ENCODE measurements around the gene EFCAB9.
A peak's percentile ranks its signal among the peaks of the same experiment; 100 is the strongest.

Gene EFCAB9

DNA sequence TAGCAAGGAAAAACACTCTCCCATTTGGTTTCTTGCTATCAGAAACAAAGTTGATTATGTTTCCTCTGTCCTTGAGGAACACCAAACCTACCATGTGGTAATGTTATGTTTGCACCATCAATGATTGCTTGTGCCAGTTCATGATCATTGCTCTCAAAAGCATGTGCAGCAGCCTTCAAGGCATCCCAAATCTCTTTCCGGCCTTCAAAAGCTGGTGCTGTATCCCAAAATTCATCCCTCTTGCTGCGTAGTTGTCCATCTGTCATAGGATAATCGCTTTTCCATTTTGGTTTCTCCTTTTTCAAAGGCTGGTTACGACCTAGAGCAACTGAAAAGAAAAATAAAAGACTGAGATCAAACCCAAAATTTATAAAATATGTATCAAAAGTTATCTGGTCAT lies 40.1 kb downstream of the EFCAB9 start:
- FAIRE-seq, result peak; percentile 59
- no peak for DNase-seq (ENCODE audit: insufficient read length, low spot score)

DNA sequence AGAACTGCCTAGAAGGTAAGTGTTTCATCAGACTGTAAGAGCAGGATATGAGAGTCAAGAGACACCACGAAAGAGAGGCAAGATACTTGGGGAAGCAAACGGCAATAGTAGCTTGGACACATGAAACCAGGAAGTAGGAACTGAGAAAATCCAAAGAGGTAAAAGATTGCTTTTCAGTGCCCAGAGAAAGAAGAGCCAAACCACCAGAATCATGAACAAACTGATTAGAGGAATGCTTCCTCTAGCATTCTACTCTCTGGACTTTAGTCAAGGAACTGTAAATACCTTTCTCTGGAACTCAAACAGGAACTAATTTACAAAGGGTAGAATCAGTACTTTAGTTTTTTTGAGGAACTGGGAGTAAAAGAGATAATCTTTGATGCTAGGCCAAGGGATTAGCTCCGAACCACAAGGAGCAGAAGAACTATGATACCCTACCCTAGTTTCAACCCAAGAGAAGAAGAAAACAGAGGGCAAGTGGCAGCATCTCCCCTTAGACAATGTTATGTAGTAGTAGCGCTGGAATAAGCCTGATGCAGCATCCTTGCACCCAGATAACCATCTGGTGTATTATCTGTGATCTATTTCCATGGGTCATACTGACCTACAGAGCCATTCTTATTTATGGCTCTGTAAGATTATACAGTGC lies 41.3 kb downstream of the EFCAB9 start:
- peak; percentile 89 for FAIRE-seq
- peak; percentile 12 for DNase-seq (ENCODE audit: insufficient read length, low spot score)

DNA sequence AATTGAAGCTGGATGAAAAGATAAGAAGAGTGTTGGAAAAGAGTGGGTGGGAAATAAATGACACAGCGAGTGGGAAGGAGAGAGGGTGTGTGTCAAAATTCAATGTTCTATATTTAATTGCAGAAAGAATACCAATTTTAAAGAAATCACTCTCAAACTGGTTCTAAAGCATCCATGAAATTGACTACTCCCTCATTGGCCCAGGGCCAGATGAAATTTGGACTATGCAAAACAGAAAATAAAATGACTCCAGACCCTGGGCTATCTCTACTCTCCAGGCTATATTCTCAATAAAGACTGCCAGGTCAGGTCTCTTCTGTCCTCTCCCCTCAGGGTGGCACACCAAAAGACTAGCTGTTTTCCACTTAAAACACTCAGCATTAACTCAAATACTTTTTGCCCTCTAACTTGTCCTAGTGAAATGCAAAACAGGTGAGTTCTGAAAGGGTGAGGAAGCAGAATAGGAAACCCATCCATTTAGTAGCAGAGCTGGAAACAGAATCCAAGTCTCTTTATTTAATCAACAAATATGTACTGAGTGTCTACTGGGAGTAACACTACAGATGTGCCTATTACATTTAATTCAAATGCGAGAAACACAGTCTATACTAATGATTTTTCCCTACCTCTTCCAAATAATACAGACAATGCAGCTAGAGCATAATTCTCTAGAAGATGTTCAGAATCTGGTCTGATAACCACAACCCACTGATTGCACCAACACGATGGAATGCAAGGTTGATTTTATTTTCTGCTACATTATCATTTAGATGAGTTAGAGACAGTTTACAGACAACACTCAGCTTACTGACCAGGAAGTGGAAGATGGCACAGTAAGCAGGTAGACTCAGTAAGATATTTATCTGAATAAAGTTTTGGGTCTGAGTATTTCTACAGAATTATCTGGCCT lies 42.1 kb downstream of the EFCAB9 start:
- no peak for FAIRE-seq

DNA sequence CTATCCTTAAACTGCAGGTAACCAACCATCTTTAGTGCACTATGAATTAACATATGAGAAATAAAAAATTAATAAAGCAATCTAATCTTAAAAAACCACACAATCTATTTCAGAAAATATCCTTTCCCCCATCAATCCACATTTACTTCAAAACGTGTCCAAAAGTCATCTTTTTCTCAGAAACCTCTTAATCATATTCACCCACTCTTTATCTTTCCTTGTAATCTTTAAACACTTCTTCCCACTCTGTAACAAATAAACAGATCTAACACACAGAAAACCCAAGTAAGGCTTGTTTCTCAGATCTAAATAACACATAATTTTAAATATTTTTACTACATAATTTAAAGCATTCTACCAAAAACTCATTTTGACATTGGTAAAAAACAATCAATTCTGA lies 44.4 kb downstream of the EFCAB9 start:
- FAIRE-seq (no peak), DNase-seq (ENCODE audit: insufficient read length, low spot score) (no peak)

More for the DNA sequence above, 42.1 kb downstream of the EFCAB9 start:
- no peak for DNase-seq (ENCODE audit: insufficient read length, low spot score)

DNA sequence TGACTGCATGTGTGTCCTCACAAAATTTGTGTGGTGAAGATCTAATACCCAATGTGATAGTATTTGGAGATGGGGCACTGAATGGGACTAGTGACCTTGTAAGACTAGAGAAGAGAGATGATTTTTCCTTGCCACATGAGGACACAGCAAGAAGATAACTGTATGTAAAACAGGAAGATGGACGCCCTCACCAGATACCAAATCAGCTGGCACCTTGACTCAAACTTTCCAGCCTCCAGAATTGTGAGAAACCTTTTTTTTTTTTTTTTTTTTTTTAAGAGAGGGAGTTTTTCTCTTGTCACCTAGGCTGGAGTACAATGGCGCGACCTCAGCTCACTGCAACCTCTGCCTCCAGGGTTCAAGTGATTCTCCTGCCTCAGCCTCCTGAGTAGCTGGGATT lies 49.3 kb downstream of the EFCAB9 start:
- FAIRE-seq, result no peak
- no peak for DNase-seq (ENCODE audit: insufficient read length, low spot score)

DNA sequence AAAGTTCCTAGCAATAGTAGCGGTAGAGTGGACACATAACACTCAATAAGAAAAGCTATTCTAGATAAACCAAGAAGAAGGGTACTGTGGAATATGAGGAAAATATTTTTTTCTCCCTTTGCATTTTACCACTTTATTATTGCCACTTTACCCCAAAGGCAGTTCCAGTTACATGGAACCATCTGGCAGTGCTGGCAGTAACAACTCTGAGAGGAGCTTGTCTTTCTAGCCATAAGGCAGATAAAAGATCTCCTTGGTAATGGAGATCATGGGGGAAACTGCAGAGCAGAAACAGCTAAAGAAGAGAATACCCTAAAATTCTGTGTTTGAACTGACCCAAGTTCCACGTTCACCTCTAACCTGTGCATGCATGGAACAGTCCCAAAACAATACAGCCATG lies 51.1 kb downstream of the EFCAB9 start:
- FAIRE-seq, result no peak
- no peak for DNase-seq (ENCODE audit: insufficient read length, low spot score)

DNA sequence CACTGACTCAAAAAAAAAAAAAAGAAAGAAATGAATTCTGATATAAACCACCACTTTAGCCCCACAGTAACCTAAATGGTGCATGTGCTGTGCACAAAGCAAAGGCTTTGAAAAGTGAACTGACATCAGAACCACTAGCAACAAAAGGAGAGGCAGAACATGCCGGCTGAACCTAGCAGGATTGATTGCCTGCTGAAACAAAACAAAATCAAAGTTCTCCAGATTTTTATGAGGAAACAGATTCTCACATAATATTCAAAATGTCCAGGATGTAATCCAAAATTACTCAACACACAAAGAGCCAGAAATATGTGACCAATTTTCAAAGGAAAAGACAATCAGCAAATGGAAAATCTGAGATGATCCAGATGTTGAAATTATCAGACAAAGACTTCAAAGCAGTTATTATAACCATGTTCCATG lies 51.7 kb downstream of the EFCAB9 start:
- no peak for DNase-seq (ENCODE audit: insufficient read length, low spot score)
- FAIRE-seq, result no peak

DNA sequence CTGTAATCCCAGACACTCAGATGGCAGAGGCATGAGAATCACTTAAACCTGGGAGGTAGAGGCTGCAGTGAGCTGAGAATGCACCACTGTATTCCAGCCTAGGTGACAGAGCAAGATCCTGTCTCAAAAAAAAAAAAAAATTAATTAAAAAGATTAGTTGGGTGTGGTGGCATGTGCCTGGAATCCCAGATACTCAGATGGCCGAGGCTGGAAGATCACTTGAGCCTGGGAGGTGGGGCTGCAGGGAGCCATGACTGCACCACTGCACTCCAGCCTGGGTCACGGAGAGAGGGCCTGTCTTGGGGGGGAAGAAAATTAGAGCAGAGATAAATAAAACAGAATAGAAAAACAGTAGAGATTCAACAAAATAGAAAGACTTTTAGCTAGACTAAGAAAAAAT lies 54.7 kb downstream of the EFCAB9 start:
- no peak for DNase-seq (ENCODE audit: insufficient read length, low spot score)

DNA sequence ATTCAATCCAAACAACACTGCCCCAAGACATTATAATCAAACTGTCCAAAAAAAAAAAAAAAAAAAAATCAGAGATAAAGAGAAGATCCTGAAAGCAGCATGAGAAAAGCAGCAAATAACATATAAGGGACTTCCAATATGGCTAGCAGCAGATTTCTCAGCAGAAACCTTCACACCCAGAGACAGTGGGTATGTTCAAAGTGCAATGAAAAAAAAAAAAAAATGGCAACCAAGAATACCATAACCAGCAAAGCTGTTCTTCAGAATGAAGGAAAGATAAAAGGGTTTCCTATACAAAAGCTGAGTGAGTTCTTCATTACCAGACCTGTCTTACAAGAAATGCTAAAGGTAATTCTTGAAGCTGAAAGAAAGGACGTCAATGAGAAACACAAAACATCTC lies 57.4 kb downstream of the EFCAB9 start:
- no peak for FAIRE-seq
- no peak for DNase-seq (ENCODE audit: insufficient read length, low spot score)

More for the DNA sequence above, 54.7 kb downstream of the EFCAB9 start:
- no peak for FAIRE-seq

DNA sequence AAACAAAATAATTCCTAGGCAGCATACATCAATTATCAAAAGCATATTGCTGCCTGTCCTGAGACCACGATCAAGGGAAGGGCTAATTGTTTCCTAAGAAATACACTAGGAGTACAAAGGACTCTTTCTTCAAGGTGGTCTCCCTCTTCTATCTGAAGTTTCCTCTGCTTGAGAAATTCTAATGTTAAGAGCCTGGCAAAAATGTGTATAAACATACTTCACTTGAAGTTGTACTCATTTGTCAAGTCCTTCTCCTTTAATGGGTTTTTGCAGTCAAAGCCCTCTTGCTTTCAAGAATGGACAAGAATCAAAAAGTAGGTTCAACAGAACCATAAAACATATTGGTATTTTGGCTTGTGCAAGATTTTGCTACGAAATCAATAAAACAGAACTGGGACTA lies 58.5 kb downstream of the EFCAB9 start:
- FAIRE-seq, result no peak
- DNase-seq (ENCODE audit: insufficient read length, low spot score), result no peak
